ENCODE data around the gene ZNF12.

ZNF12 gene

DNA sequence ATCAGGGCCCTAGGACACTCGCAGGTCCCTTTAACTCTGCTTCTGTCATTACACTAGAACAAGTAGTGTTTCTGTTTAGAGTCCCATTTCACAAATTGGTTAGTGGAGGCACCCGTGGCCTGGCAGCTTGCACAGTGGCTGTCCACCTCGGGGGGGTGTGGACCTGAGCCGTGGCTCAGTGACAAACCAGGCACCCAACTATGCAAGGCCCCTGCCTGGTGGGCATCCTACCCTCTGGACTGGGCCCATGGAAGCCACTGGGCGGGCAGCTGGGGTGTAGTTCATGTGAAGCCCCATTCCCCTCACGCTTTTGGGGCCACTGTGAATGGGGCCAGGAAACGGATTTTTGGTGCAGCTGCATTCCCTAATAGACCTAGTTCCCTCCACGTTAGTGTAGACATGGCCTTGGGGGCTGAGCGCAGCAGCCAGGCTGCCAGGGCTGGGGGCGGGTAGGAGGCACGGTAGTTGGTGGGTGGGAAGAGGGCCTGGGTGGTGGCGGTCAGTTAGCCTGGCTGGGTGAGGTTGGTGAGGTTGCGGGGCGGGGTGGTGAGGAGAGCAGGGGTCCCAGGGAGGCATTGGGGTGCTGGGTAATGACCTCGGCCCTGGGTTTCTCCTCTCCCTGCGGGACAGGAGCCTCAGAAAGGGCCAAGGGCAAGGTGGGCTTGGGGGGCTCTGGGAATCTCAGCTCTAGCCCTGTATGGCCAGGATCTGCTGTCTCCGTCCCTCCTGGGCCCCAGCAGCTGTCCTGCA lies 50.9 kb downstream of the ZNF12 start:
- no peaks in the 10 kb centered on the region for H3K4me1 ChIP-seq (ENCODE audit: control insufficient read depth, low read depth, low read length)
- no peak overlapping the region for H3K9ac ChIP-seq (ENCODE audit: low read length)
- H3K56ac ChIP-seq (ENCODE audit: low read length), result no peak overlapping the region
- H3K4me3 ChIP-seq (ENCODE audit: low read length), result no peak overlapping the region
- no peak overlapping the region for H3K18ac ChIP-seq (ENCODE audit: low read length)
- H2AK5ac ChIP-seq (ENCODE audit: low read length), result no peak overlapping the region
- H3K23ac ChIP-seq (ENCODE audit: low read length), result no peak overlapping the region
- no peak overlapping the region for H3K27ac ChIP-seq (ENCODE audit: low read depth, low read length)
- no peaks in the 10 kb centered on the region for H3K79me1 ChIP-seq (ENCODE audit: low read length)
- H2BK5ac ChIP-seq (ENCODE audit: low read length), result no peak overlapping the region
- H3K36me3 ChIP-seq (ENCODE audit: control insufficient read depth, insufficient read depth, low read length), result peaks cover 4% of the 10 kb centered on the region
- H4K5ac ChIP-seq (ENCODE audit: low read length), result no peak overlapping the region
- H2BK15ac ChIP-seq (replicated peaks; ENCODE audit: low read depth), result no peak overlapping the region
- H3K79me2 ChIP-seq (ENCODE audit: control insufficient read depth, insufficient read depth, low read length), result no peaks in the 10 kb centered on the region
- H4K8ac ChIP-seq (ENCODE audit: low read depth, low read length), result no peak overlapping the region
- no peak overlapping the region for H2BK120ac ChIP-seq (ENCODE audit: low read depth, low read length)
- no peak for DNase-seq
- no peak overlapping the region for H3K4me2 ChIP-seq (ENCODE audit: low read length)
- no peak overlapping the region for H3K4ac ChIP-seq (ENCODE audit: low read depth, low read length)
- no peaks in the 10 kb centered on the region for H3K27me3 ChIP-seq (ENCODE audit: insufficient read depth, low read length, poor library complexity)
- WGBS (ENCODE audit: extremely low coverage, insufficient coverage, low lambda C conversion rate), result no CpG with 5 or more reads among the region's 17 CpGs

DNA sequence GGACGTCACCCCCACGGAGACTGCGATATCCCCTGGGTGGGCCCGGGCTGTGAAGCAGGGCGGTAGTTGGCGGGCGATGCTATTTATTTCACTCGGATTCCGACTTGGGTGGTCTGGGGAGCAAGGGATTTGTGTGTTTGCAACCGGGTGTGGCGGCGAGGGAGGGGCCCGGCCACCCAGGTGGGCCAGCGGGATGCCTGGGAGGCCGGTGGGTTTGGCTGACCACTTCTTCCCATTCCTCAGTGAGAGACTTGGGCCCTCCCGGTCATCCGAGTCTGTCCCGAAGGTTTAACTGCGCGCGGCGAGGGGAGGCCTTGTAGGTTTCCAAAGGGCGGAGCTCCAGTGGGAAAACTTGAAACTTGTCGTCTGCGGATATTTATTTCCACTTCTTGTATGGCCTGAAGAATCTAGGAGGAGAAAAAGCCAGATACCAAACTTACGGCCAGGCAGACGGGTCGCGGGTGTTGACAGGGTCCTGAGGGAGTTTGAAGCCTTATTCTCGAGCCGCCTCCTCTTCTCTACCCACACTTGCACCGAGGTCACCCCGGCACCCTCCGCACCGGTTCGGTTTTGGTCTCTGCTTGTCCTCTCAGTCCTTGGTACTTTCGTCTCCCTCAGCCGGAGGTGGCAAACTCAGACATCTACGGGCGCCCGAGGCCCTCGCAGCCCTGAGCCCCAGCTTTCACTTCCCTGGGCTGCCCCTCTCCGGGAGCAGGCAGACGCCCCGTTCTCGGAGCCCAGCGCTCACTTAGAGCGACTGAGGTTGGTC lies 51.7 kb downstream of the ZNF12 start:
- no peak overlapping the region for H2BK120ac ChIP-seq (ENCODE audit: low read depth, low read length)
- no peak overlapping the region for H3K18ac ChIP-seq (ENCODE audit: low read length)
- no peak overlapping the region for H3K4me2 ChIP-seq (ENCODE audit: low read length)
- no peak for DNase-seq
- no peak overlapping the region for H2BK5ac ChIP-seq (ENCODE audit: low read length)
- H3K56ac ChIP-seq (ENCODE audit: low read length), result no peak overlapping the region
- no peaks in the 10 kb centered on the region for H3K79me1 ChIP-seq (ENCODE audit: low read length)
- no peak overlapping the region for H3K9ac ChIP-seq (ENCODE audit: low read length)
- H3K79me2 ChIP-seq (ENCODE audit: control insufficient read depth, insufficient read depth, low read length), result no peaks in the 10 kb centered on the region
- no peak overlapping the region for H3K4ac ChIP-seq (ENCODE audit: low read depth, low read length)
- no peak overlapping the region for H4K8ac ChIP-seq (ENCODE audit: low read depth, low read length)
- H3K4me1 ChIP-seq (ENCODE audit: control insufficient read depth, low read depth, low read length), result no peaks in the 10 kb centered on the region
- H3K36me3 ChIP-seq (ENCODE audit: control insufficient read depth, insufficient read depth, low read length), result peaks cover 4% of the 10 kb centered on the region
- WGBS (ENCODE audit: extremely low coverage, insufficient coverage, low lambda C conversion rate), result no CpG with 5 or more reads among the region's 48 CpGs
- no peak overlapping the region for H3K23ac ChIP-seq (ENCODE audit: low read length)
- H3K4me3 ChIP-seq (ENCODE audit: low read length), result no peak overlapping the region
- no peak overlapping the region for H3K27ac ChIP-seq (ENCODE audit: low read depth, low read length)
- no peak overlapping the region for H2AK5ac ChIP-seq (ENCODE audit: low read length)
- H3K27me3 ChIP-seq (ENCODE audit: insufficient read depth, low read length, poor library complexity), result no peaks in the 10 kb centered on the region
- no peak overlapping the region for H2BK15ac ChIP-seq (replicated peaks; ENCODE audit: low read depth)
- H4K5ac ChIP-seq (ENCODE audit: low read length), result no peak overlapping the region

DNA sequence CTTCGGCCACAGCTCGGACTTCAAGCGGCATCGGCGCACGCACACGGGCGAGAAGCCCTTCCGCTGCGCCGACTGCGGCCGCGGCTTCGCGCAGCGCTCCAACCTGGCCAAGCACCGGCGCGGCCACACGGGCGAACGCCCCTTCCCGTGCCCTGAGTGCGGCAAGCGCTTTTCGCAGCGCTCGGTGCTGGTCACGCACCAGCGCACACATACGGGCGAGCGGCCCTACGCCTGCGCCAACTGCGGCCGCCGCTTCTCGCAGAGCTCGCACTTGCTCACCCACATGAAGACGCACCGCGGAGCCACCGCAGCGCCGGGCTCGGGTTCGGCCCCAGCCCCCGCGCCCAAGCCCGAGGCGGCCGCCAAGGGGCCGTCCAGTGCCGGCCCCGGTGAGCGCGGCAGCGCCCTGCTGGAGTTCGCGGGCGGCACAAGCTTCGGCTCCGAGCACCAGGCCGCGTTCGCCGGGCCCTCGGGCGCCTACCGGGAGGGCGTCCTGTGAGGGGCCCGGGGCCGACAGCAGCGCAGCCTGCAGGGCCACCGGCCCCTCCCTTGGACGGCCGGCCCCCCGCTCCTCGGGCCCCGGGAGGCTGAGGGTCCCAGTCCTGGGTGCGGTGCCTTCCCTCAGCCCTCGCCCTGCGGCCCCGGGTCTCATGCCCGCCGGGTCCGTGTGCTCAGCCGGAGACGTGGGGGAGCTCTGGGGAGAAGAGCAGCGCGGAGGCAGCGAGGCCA lies 52.5 kb downstream of the ZNF12 start:
- Histone ChIP-seq H2BK5ac (ENCODE audit: low read length) (no peak overlapping the region), H3K27ac (ENCODE audit: low read depth, low read length) (no peak overlapping the region), H3K36me3 (ENCODE audit: control insufficient read depth, insufficient read depth, low read length) (peaks cover 4% of the 10 kb centered on the region), H2BK120ac (ENCODE audit: low read depth, low read length) (no peak overlapping the region), H3K4ac (ENCODE audit: low read depth, low read length) (no peak overlapping the region), H3K4me2 (ENCODE audit: low read length) (no peak overlapping the region), H3K79me1 (ENCODE audit: low read length) (no peaks in the 10 kb centered on the region), H2AK5ac (ENCODE audit: low read length) (no peak overlapping the region), H3K23ac (ENCODE audit: low read length) (no peak overlapping the region), H3K4me1 (ENCODE audit: control insufficient read depth, low read depth, low read length) (no peaks in the 10 kb centered on the region), H2BK15ac (replicated peaks; ENCODE audit: low read depth) (no peak overlapping the region), H3K9ac (ENCODE audit: low read length) (no peak overlapping the region), H4K8ac (ENCODE audit: low read depth, low read length) (no peak overlapping the region), H3K18ac (ENCODE audit: low read length) (no peak overlapping the region), H3K79me2 (ENCODE audit: control insufficient read depth, insufficient read depth, low read length) (no peaks in the 10 kb centered on the region), H3K4me3 (ENCODE audit: low read length) (no peak overlapping the region), H3K56ac (ENCODE audit: low read length) (no peak overlapping the region), H3K27me3 (ENCODE audit: insufficient read depth, low read length, poor library complexity) (no peaks in the 10 kb centered on the region), H4K5ac (ENCODE audit: low read length) (no peak overlapping the region)
- no CpG with 5 or more reads among the region's 94 CpGs for WGBS (ENCODE audit: extremely low coverage, insufficient coverage, low lambda C conversion rate)
- no peak for DNase-seq

DNA sequence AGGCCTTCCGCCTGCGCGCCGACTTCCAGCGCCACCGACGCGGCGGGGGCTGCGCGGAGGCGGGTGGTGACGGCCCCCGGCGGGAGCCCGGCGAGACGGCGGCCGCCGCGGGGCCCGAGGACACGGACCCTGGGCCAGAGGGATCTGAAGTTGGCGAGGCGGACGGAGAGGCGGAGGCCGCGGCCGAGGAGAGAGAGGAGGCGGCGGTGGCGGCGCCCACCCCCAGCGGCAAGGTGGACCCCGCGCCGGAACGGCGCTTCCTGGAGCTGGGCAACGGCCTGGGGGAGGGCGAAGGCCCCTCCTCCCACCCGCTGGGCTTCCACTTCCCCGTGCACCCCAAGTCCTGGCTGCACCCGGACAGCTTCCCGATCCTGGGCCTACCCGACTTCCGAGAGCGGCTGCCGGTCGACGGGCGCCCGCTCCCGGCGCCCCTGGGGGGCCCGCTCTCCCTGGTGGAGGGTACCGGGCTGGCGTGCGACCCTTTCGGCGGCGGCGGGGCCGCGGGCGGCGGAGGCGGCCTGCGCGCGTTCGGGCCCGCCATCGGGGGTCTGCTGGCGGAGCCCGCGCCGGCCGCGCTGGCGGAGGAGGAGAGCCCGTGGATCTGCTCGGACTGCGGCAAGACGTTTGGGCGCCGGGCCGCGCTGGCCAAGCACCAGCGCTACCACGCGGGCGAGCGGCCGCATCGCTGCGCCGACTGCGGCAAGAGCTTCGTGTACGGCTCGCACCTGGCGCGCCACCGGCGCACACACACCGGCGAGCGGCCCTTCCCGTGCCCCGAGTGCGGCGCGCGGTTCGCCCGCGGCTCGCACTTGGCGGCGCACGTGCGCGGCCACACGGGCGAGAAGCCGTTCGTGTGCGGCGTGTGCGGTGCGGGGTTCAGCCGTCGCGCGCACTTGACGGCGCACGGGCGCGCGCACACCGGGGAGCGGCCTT lies 53.4 kb downstream of the ZNF12 start:
- no peak overlapping the region for H4K8ac ChIP-seq (ENCODE audit: low read depth, low read length)
- H3K4me3 ChIP-seq (ENCODE audit: low read length), result no peak overlapping the region
- no peak overlapping the region for H2BK120ac ChIP-seq (ENCODE audit: low read depth, low read length)
- H3K4ac ChIP-seq (ENCODE audit: low read depth, low read length), result no peak overlapping the region
- no peaks in the 10 kb centered on the region for H3K79me1 ChIP-seq (ENCODE audit: low read length)
- no peak overlapping the region for H3K4me2 ChIP-seq (ENCODE audit: low read length)
- H2BK5ac ChIP-seq (ENCODE audit: low read length), result no peak overlapping the region
- no peak overlapping the region for H3K18ac ChIP-seq (ENCODE audit: low read length)
- no peak overlapping the region for H3K27ac ChIP-seq (ENCODE audit: low read depth, low read length)
- no peak overlapping the region for H3K23ac ChIP-seq (ENCODE audit: low read length)
- H3K79me2 ChIP-seq (ENCODE audit: control insufficient read depth, insufficient read depth, low read length), result no peaks in the 10 kb centered on the region
- no peak overlapping the region for H3K9ac ChIP-seq (ENCODE audit: low read length)
- H3K27me3 ChIP-seq (ENCODE audit: insufficient read depth, low read length, poor library complexity), result no peaks in the 10 kb centered on the region
- no peaks in the 10 kb centered on the region for H3K4me1 ChIP-seq (ENCODE audit: control insufficient read depth, low read depth, low read length)
- no CpG with 5 or more reads among the region's 146 CpGs for WGBS (ENCODE audit: extremely low coverage, insufficient coverage, low lambda C conversion rate)
- H2BK15ac ChIP-seq (replicated peaks; ENCODE audit: low read depth), result no peak overlapping the region
- H3K36me3 ChIP-seq (ENCODE audit: control insufficient read depth, insufficient read depth, low read length), result peaks cover 4% of the 10 kb centered on the region
- H4K5ac ChIP-seq (ENCODE audit: low read length), result no peak overlapping the region
- no peak overlapping the region for H3K56ac ChIP-seq (ENCODE audit: low read length)
- no peak for DNase-seq
- H2AK5ac ChIP-seq (ENCODE audit: low read length), result no peak overlapping the region

DNA sequence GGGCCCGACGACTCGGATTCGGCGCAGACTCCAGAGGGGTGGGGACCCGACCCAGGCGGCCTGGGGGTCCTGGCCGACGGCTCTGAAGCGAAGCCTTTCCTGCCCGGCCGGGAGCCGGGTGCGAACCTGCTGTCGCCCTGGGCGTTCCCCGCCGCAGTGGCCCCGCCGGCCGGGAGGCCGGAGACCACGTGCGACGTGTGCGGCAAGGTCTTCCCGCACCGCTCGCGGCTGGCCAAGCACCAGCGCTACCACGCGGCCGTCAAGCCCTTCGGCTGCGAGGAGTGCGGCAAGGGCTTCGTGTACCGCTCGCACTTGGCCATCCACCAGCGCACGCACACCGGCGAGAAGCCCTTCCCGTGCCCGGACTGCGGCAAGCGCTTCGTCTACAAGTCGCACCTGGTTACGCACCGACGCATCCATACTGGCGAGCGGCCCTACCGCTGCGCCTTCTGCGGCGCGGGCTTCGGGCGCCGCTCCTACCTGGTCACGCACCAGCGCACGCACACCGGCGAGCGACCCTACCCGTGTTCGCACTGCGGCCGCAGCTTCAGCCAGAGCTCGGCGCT lies 54.2 kb downstream of the ZNF12 start:
- WGBS (ENCODE audit: extremely low coverage, insufficient coverage, low lambda C conversion rate), result no CpG with 5 or more reads among the region's 75 CpGs

More for the DNA sequence above, 54.2 kb downstream of the ZNF12 start:
- H2AK5ac ChIP-seq (ENCODE audit: low read length), result no peak overlapping the region
- no peak overlapping the region for H3K18ac ChIP-seq (ENCODE audit: low read length)
- no peak for DNase-seq
- no peaks in the 10 kb centered on the region for H3K79me2 ChIP-seq (ENCODE audit: control insufficient read depth, insufficient read depth, low read length)
- no peaks in the 10 kb centered on the region for H3K27me3 ChIP-seq (ENCODE audit: insufficient read depth, low read length, poor library complexity)
- H3K4ac ChIP-seq (ENCODE audit: low read depth, low read length), result no peak overlapping the region
- H3K27ac ChIP-seq (ENCODE audit: low read depth, low read length), result no peak overlapping the region
- no peak overlapping the region for H3K9ac ChIP-seq (ENCODE audit: low read length)
- no peak overlapping the region for H3K56ac ChIP-seq (ENCODE audit: low read length)
- H4K5ac ChIP-seq (ENCODE audit: low read length), result no peak overlapping the region
- no peak overlapping the region for H4K8ac ChIP-seq (ENCODE audit: low read depth, low read length)
- no peak overlapping the region for H3K4me2 ChIP-seq (ENCODE audit: low read length)
- no peaks in the 10 kb centered on the region for H3K79me1 ChIP-seq (ENCODE audit: low read length)
- H2BK15ac ChIP-seq (replicated peaks; ENCODE audit: low read depth), result no peak overlapping the region
- peaks cover 4% of the 10 kb centered on the region for H3K36me3 ChIP-seq (ENCODE audit: control insufficient read depth, insufficient read depth, low read length)
- H2BK120ac ChIP-seq (ENCODE audit: low read depth, low read length), result no peak overlapping the region
- H3K4me3 ChIP-seq (ENCODE audit: low read length), result no peak overlapping the region
- no peak overlapping the region for H3K23ac ChIP-seq (ENCODE audit: low read length)
- no peak overlapping the region for H2BK5ac ChIP-seq (ENCODE audit: low read length)
- H3K4me1 ChIP-seq (ENCODE audit: control insufficient read depth, low read depth, low read length), result no peaks in the 10 kb centered on the region
